Ectodermal cell (in vitro differentiated cells): ENCODE data around the gene EPOP.
"Not testable (repeated sequence)": the region's sequence is repeated elsewhere in the genome, so short reads cannot be mapped to it uniquely, and the experiment has no call there.

Source experiments
- H3K27ac ChIP-seq: 2 replicates; pipeline ENCODE4 v1.7.0; 2013; ENCODE audit warnings: mild to moderate bottlenecking, low read depth, low read length; ENCODE audit not compliant: insufficient read depth, poor library complexity, severe bottlenecking
- H3K27me3 ChIP-seq: 2 replicates; pipeline ENCODE4 v1.7.0; 2013; ENCODE audit warnings: mild to moderate bottlenecking, low read length; ENCODE audit not compliant: insufficient read depth, control insufficient read depth, poor library complexity, severe bottlenecking
- H3K36me3 ChIP-seq: one replicate; pipeline ENCODE4 v1.7.0; 2013; ENCODE audit warnings: low read length; ENCODE audit not compliant: control insufficient read depth, insufficient read depth
- H3K4me1 ChIP-seq: one replicate; pipeline ENCODE4 v1.7.0; 2013; ENCODE audit warnings: low read length; ENCODE audit not compliant: control insufficient read depth, insufficient read depth
- H3K4me3 ChIP-seq: 2 replicates; pipeline ENCODE4 v1.7.0; 2013; ENCODE audit warnings: low read depth, low read length, control low read depth; ENCODE audit not compliant: insufficient read depth
- H3K9me3 ChIP-seq: 2 replicates; pipeline ENCODE4 v1.7.0; 2013; ENCODE audit warnings: mild to moderate bottlenecking, low read length, moderate library complexity; ENCODE audit not compliant: control insufficient read depth
- WGBS, 2 experiments: methylation state at CpG; one replicate each; pipeline ENCODE4 v1.1.7; 2013; ENCODE audit warnings: missing lambda C conversion rate in 2 of 2; 5-methylcytosine and 5-hydroxymethylcytosine counted together

EPOP gene

GRCh38 chr17:38658741-38659345 is 15.9 kb downstream of the EPOP start:
- H3K36me3 ChIP-seq: no peaks in the 10 kb centered on the region
- no peak overlapping the region for H3K27ac ChIP-seq
- 91 to 92% methylated on average over 13 of the region's 13 CpGs for WGBS, 2 experiments
- H3K9me3 ChIP-seq: no peaks in the 10 kb centered on the region
- H3K4me1 ChIP-seq: peaks cover 27% of the 10 kb centered on the region
- no peak overlapping the region for H3K4me3 ChIP-seq
- H3K27me3 ChIP-seq: no peaks in the 10 kb centered on the region

GRCh38 chr17:38657824-38658740 is 16.7 kb downstream of the EPOP start:
- Histone ChIP-seq H3K9me3 (no peaks in the 10 kb centered on the region), H3K27me3 (no peaks in the 10 kb centered on the region), H3K27ac (no peak overlapping the region), H3K4me1 (peaks cover 27% of the 10 kb centered on the region), H3K4me3 (no peak overlapping the region), H3K36me3 (no peaks in the 10 kb centered on the region)
- 86 to 87% methylated on average over 15 of the region's 15 CpGs for WGBS, 2 experiments

GRCh38 chr17:38656959-38657823 is 17.6 kb downstream of the EPOP start:
- Histone ChIP-seq H3K4me3 (no peak overlapping the region), H3K27me3 (no peaks in the 10 kb centered on the region), H3K9me3 (no peaks in the 10 kb centered on the region), H3K4me1 (peaks cover 27% of the 10 kb centered on the region), H3K36me3 (no peaks in the 10 kb centered on the region), H3K27ac (no peak overlapping the region)
- 67 to 72% methylated on average over 27 of the region's 27 CpGs for WGBS, 2 experiments

GRCh38 chr17:38654411-38655398 is 20.1 kb downstream of the EPOP start:
- Histone ChIP-seq H3K4me1 (peaks cover 27% of the 10 kb centered on the region), H3K27me3 (no peaks in the 10 kb centered on the region), H3K4me3 (no peak overlapping the region), H3K27ac (no peak overlapping the region), H3K9me3 (no peaks in the 10 kb centered on the region), H3K36me3 (no peaks in the 10 kb centered on the region)
- WGBS, 2 experiments: 65 to 68% methylated on average over 21 of the region's 21 CpGs

- Histone ChIP-seq H3K4me1 (peaks cover 27% of the 10 kb centered on the region), H3K9me3 (no peaks in the 10 kb centered on the region), H3K4me3 (no peak overlapping the region), H3K27me3 (no peaks in the 10 kb centered on the region), H3K36me3 (no peaks in the 10 kb centered on the region), H3K27ac (no peak overlapping the region)
- 96 to 98% methylated on average over 5 of the region's 5 CpGs for WGBS, 2 experiments
Measured at GRCh38 chr17:38653679-38654078, 21.1 kb downstream of the EPOP start.

GRCh38 chr17:38653230-38653629 is 21.5 kb downstream of the EPOP start:
- no peak overlapping the region for H3K27ac ChIP-seq
- no peak overlapping the region for H3K4me3 ChIP-seq
- H3K36me3 ChIP-seq: no peaks in the 10 kb centered on the region
- H3K4me1 ChIP-seq: peaks cover 27% of the 10 kb centered on the region
- no peaks in the 10 kb centered on the region for H3K9me3 ChIP-seq
- WGBS, 2 experiments: 95 to 96% methylated on average over 1 of the region's 1 CpG
- no peaks in the 10 kb centered on the region for H3K27me3 ChIP-seq

- H3K4me1 ChIP-seq: peaks cover 15% of the 10 kb centered on the region
- H3K27ac ChIP-seq, H3K27me3 ChIP-seq, H3K4me3 ChIP-seq, H3K9me3 ChIP-seq, H3K36me3 ChIP-seq: not testable (repeated sequence)
- WGBS, 2 experiments: 93 to 94% methylated on average over 11 of the region's 11 CpGs
Measured at GRCh38 chr17:38650653-38651173, 24.0 kb downstream of the EPOP start.

GRCh38 chr17:38637951-38638350 is 36.8 kb downstream of the EPOP start:
- Histone ChIP-seq H3K36me3 (no peaks in the 10 kb centered on the region), H3K4me1 (peaks cover 3% of the 10 kb centered on the region), H3K27ac (no peak overlapping the region), H3K4me3 (no peak overlapping the region), H3K27me3 (no peaks in the 10 kb centered on the region), H3K9me3 (no peaks in the 10 kb centered on the region)
- WGBS, 2 experiments: 93 to 95% methylated on average over 3 of the region's 4 CpGs

- 25 to 36% methylated on average over 9 of the region's 9 CpGs for WGBS, 2 experiments
- Histone ChIP-seq H3K9me3 (no peaks in the 10 kb centered on the region), H3K4me3 (no peak overlapping the region), H3K4me1 (peaks cover 3% of the 10 kb centered on the region), H3K27ac (no peak overlapping the region), H3K36me3 (no peaks in the 10 kb centered on the region), H3K27me3 (no peaks in the 10 kb centered on the region)
Measured at GRCh38 chr17:38636054-38636453, 38.7 kb downstream of the EPOP start.
